B cell (primary cell): ENCODE data around the gene MYL12A.

Experiments used
- CTCF ChIP-seq: fragments of 200-600 bp; IDR thresholded peaks from one replicate; pipeline ENCODE4 v1.8.0; 2022; ENCODE audit warnings: antibody characterized with exemption, mild to moderate bottlenecking
- EZH2 ChIP-seq: IDR thresholded peaks from 2 replicates; pipeline ENCODE4 v1.6.1; 2012; ENCODE audit warnings: borderline replicate concordance, low read depth, mild to moderate bottlenecking, moderate library complexity, low read length; ENCODE audit not compliant: insufficient read depth, poor library complexity, severe bottlenecking

GRCh38 chr18:3264362-3264761, 16.8 kb downstream of the MYL12A start:
- TF ChIP-seq CTCF = no peak
- TF ChIP-seq EZH2 = no peak
